ENCODE measurements around the gene OR2AG1.
A peak's percentile ranks its signal among the peaks of the same experiment; 100 is the strongest.
"Not testable (repeated sequence)": the region's sequence is repeated elsewhere in the genome, so short reads cannot be mapped to it uniquely, and the experiment has no call there.

The OR2AG1 gene

GRCh38 chr11:6794639-6795038, 11.8 kb downstream of the OR2AG1 start:
- no peak for DNase-seq

- DNase-seq: no peak
Measured at GRCh38 chr11:6799402-6799801, 16.6 kb downstream of the OR2AG1 start, which contains the start of gene OR6A2. OR6A2 (minus strand) TSS chr11:6799689; CDS start chr11:6795708, 3,981 bp downstream.

GRCh38 chr11:6801075-6801474, 18.3 kb downstream of the OR2AG1 start:
- DNase-seq: not testable (repeated sequence)

- DNase-seq: no peak
Measured at GRCh38 chr11:6812390-6813005, 29.7 kb downstream of the OR2AG1 start.

GRCh38 chr11:6813656-6814055, 30.8 kb downstream of the OR2AG1 start:
- no peak for DNase-seq

DNA sequence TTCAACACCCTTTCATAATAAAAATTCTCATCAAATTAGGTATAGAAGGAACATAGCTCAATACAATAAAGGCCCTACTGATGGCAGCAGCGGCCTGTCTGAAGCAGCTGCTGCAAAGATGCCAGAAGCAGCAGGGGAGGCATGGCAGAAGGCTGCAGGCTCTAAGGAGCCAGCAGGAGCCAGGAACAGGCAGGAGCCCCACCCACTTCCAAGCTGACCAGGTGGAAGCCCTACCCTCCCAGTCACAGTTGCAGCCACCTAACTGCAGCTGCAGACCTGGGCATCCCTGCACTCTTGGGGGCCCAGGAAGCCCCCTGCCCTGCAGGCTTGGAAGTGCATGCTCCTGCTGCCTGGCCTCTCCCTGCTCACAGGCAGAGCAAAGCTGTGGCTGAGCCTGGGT, 34.9 kb downstream of the OR2AG1 start:
- no peak for DNase-seq

- no peak for DNase-seq
Measured at GRCh38 chr11:6818967-6819366, 36.1 kb downstream of the OR2AG1 start.

GRCh38 chr11:6824136-6824823, 41.5 kb downstream of the OR2AG1 start:
- DNase-seq: no peak

GRCh38 chr11:6825231-6825744, 42.5 kb downstream of the OR2AG1 start:
- peak; percentile 3 for DNase-seq

DNA sequence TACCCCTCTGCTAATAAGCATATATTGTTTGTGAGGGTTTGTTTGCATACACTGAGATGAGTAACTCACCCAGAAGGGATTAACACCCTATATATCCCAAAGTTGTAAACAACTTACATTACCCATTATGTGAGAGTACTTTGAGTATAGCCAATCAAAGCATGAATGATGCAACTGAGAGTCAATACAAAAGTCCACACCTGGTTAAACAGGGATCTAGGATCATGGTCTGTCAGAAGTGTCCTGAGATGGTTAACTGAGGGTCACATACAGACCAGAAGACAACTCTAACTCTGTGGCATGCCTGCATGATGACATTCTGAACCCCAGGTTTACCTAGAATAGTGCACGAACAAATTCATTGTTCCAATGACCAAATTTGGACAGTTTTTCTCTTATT, 45.3 kb downstream of the OR2AG1 start:
- DNase-seq: no peak

- no peak for DNase-seq
Measured at GRCh38 chr11:6833356-6833755, 50.5 kb downstream of the OR2AG1 start.

GRCh38 chr11:6834021-6834420, 51.2 kb downstream of the OR2AG1 start:
- no peak for DNase-seq
